ENCODE measurements around the gene LAMA2.
"Not testable (repeated sequence)": the region's sequence is repeated elsewhere in the genome, so short reads cannot be mapped to it uniquely, and the experiment has no call there.

Gene LAMA2

GRCh38 chr6:129135451-129135850 lies 252.5 kb downstream of the LAMA2 start:
- DNase-seq, result no peak

GRCh38 chr6:129136751-129137150 lies 253.8 kb downstream of the LAMA2 start:
- no peak for DNase-seq

- no peak for DNase-seq
Observed at GRCh38 chr6:129138739-129139405, 255.9 kb downstream of the LAMA2 start.

GRCh38 chr6:129140526-129140925 lies 257.6 kb downstream of the LAMA2 start:
- no peak for DNase-seq

- DNase-seq, result no peak
Observed at GRCh38 chr6:129141499-129141898, 258.6 kb downstream of the LAMA2 start.

- no peak for DNase-seq
Observed at GRCh38 chr6:129146902-129147301, 264.0 kb downstream of the LAMA2 start.

GRCh38 chr6:129150507-129150906 lies 267.6 kb downstream of the LAMA2 start:
- DNase-seq, result no peak

- DNase-seq, result no peak
Observed at GRCh38 chr6:129153257-129153656, 270.3 kb downstream of the LAMA2 start.

GRCh38 chr6:129159242-129159641 lies 276.3 kb downstream of the LAMA2 start:
- DNase-seq, result not testable (repeated sequence)

GRCh38 chr6:129162605-129163004 lies 279.7 kb downstream of the LAMA2 start:
- no peak for DNase-seq

GRCh38 chr6:129163551-129163950 lies 280.6 kb downstream of the LAMA2 start:
- no peak for DNase-seq

- DNase-seq, result no peak
Observed at GRCh38 chr6:129164032-129164431, 281.1 kb downstream of the LAMA2 start.

- not testable (repeated sequence) for DNase-seq
Observed at GRCh38 chr6:129172279-129172995, 289.5 kb downstream of the LAMA2 start.

GRCh38 chr6:129175066-129175465 lies 292.1 kb downstream of the LAMA2 start:
- DNase-seq, result no peak

- no peak for DNase-seq
Observed at GRCh38 chr6:129177801-129178200, 294.9 kb downstream of the LAMA2 start.

- no peak for DNase-seq
Observed at GRCh38 chr6:129179283-129179682, 296.3 kb downstream of the LAMA2 start.

- DNase-seq, result no peak
Observed at GRCh38 chr6:129181001-129181400, 298.1 kb downstream of the LAMA2 start.

GRCh38 chr6:129183187-129183591 lies 300.3 kb downstream of the LAMA2 start:
- no peak for DNase-seq

GRCh38 chr6:129183681-129184301 lies 300.9 kb downstream of the LAMA2 start:
- no peak for DNase-seq

- DNase-seq, result no peak
Observed at GRCh38 chr6:129184324-129184723, 301.4 kb downstream of the LAMA2 start.

- DNase-seq, result no peak
Observed at GRCh38 chr6:129184808-129185366, 301.9 kb downstream of the LAMA2 start.

- DNase-seq, result no peak
Observed at GRCh38 chr6:129186988-129187387, 304.1 kb downstream of the LAMA2 start.

- DNase-seq, result no peak
Observed at GRCh38 chr6:129188306-129188705, 305.4 kb downstream of the LAMA2 start.

GRCh38 chr6:129188795-129189194 lies 305.9 kb downstream of the LAMA2 start:
- no peak for DNase-seq
